GM19043 (cell line): Measurements from ENCODE around the gene GLIS1.

Experiments used
- ATAC-seq: cut with Tn5 transposase; IDR thresholded peaks from one replicate; pipeline ENCODE4 v1.9.1; 2021; ENCODE audit warnings: low read depth; ENCODE audit not compliant: unreplicated experiment

GLIS1 gene

GRCh38 chr1:53721088-53721487, 17.9 kb downstream of the GLIS1 start:
- ATAC-seq: no peak

- ATAC-seq: no peak
Observed at GRCh38 chr1:53719469-53719868, 19.5 kb downstream of the GLIS1 start.

GRCh38 chr1:53718443-53718842, 20.5 kb downstream of the GLIS1 start:
- ATAC-seq: no peak

GRCh38 chr1:53717025-53717804, 21.7 kb downstream of the GLIS1 start:
- no peak for ATAC-seq

- ATAC-seq: no peak
Observed at GRCh38 chr1:53716150-53716549, 22.8 kb downstream of the GLIS1 start.

GRCh38 chr1:53715478-53715877, 23.5 kb downstream of the GLIS1 start:
- ATAC-seq: no peak

GRCh38 chr1:53712276-53712675, 26.7 kb downstream of the GLIS1 start:
- no peak for ATAC-seq

- no peak for ATAC-seq
Observed at GRCh38 chr1:53710584-53710983, 28.4 kb downstream of the GLIS1 start.

- no peak for ATAC-seq
Observed at GRCh38 chr1:53708687-53709086, 30.3 kb downstream of the GLIS1 start.

GRCh38 chr1:53706356-53706755, 32.6 kb downstream of the GLIS1 start:
- no peak for ATAC-seq

GRCh38 chr1:53705446-53706096, 33.4 kb downstream of the GLIS1 start:
- no peak for ATAC-seq

GRCh38 chr1:53704804-53705445, 34.0 kb downstream of the GLIS1 start:
- ATAC-seq: no peak

- no peak for ATAC-seq
Observed at GRCh38 chr1:53704304-53704703, 34.7 kb downstream of the GLIS1 start.

GRCh38 chr1:53703174-53703573, 35.8 kb downstream of the GLIS1 start:
- no peak for ATAC-seq

- ATAC-seq: no peak
Observed at GRCh38 chr1:53702341-53702740, 36.6 kb downstream of the GLIS1 start.

- no peak for ATAC-seq
Observed at GRCh38 chr1:53700776-53701175, 38.2 kb downstream of the GLIS1 start.

GRCh38 chr1:53699981-53700380, 39.0 kb downstream of the GLIS1 start:
- no peak for ATAC-seq

GRCh38 chr1:53698384-53698980, 40.5 kb downstream of the GLIS1 start:
- ATAC-seq: no peak

GRCh38 chr1:53697721-53698383, 41.1 kb downstream of the GLIS1 start:
- no peak for ATAC-seq

- no peak for ATAC-seq
Observed at GRCh38 chr1:53696990-53697389, 42.0 kb downstream of the GLIS1 start.

GRCh38 chr1:53696571-53696970, 42.4 kb downstream of the GLIS1 start:
- no peak for ATAC-seq
